AG08396 (cell line): Measurements from ENCODE around the gene TRIM22.
"Not testable (repeated sequence)": the region's sequence is repeated elsewhere in the genome, so short reads cannot be mapped to it uniquely, and the experiment has no call there.

Source experiments
- DNase-seq: peaks from one replicate; pipeline ENCODE4 v3.0.0; 2012; ENCODE audit warnings: low spot score, mixed read lengths

The TRIM22 gene

GRCh38 chr11:5689551-5689983 is at the start of gene TRIM22:
Gene TRIM22 (plus strand): TSS chr11:5689790. CDS start chr11:5696233, 6,443 bp downstream.
- peak; percentile 64 for DNase-seq

- no peak for DNase-seq
Observed at GRCh38 chr11:5639953-5640352, 49.6 kb upstream of the TRIM22 start.

- no peak for DNase-seq
Observed at GRCh38 chr11:5643585-5643984, 46.0 kb upstream of the TRIM22 start.

- DNase-seq: no peak
Observed at GRCh38 chr11:5646139-5646538, 43.5 kb upstream of the TRIM22 start.

- no peak for DNase-seq
Observed at GRCh38 chr11:5655474-5655873, 34.1 kb upstream of the TRIM22 start.

- DNase-seq: not testable (repeated sequence)
Observed at GRCh38 chr11:5656956-5657355, 32.6 kb upstream of the TRIM22 start.

- DNase-seq: no peak
Observed at GRCh38 chr11:5658318-5658717, 31.3 kb upstream of the TRIM22 start.

- no peak for DNase-seq
Observed at GRCh38 chr11:5663511-5663910, 26.1 kb upstream of the TRIM22 start.

GRCh38 chr11:5665051-5665570 is 24.5 kb upstream of the TRIM22 start:
- DNase-seq: no peak

GRCh38 chr11:5665746-5666401 is 23.7 kb upstream of the TRIM22 start:
- DNase-seq: no peak

GRCh38 chr11:5666402-5666793 is 23.2 kb upstream of the TRIM22 start:
- no peak for DNase-seq

GRCh38 chr11:5671831-5672230 is 17.8 kb upstream of the TRIM22 start:
- DNase-seq: no peak

- DNase-seq: no peak
Observed at GRCh38 chr11:5674391-5674790, 15.2 kb upstream of the TRIM22 start.

GRCh38 chr11:5679811-5680210 is 9.8 kb upstream of the TRIM22 start:
- no peak for DNase-seq

- not testable (repeated sequence) for DNase-seq
Observed at GRCh38 chr11:5682890-5683441, 6.6 kb upstream of the TRIM22 start.

GRCh38 chr11:5683620-5684019 is 6.0 kb upstream of the TRIM22 start:
- not testable (repeated sequence) for DNase-seq

GRCh38 chr11:5684036-5684645 is 5.4 kb upstream of the TRIM22 start:
- DNase-seq: peak; percentile 12

GRCh38 chr11:5684646-5685362 is 4.8 kb upstream of the TRIM22 start, which contains the start of gene TRIM5:
Gene TRIM5 (minus strand): TSS chr11:5685074. CDS start chr11:5680177, 4,897 bp downstream.
- DNase-seq: peak; percentile 96

- no peak for DNase-seq
Observed at GRCh38 chr11:5686426-5686825, 3.2 kb upstream of the TRIM22 start.

- DNase-seq: no peak
Observed at GRCh38 chr11:5688482-5688881, 1.1 kb upstream of the TRIM22 start.

GRCh38 chr11:5690216-5690615 is 626 bp downstream of the TRIM22 start:
- DNase-seq: peak; percentile 24

GRCh38 chr11:5690736-5691135 is 1.1 kb downstream of the TRIM22 start:
- DNase-seq: peak; percentile 39
